Heart left ventricle (tissue), 13 donors: ENCODE measurements around the gene ADCY4.

Source experiments
- POLR2A ChIP-seq, 2 donors: fragments of 450-650 bp; IDR thresholded peaks; one replicate each; pipeline ENCODE4 v1.6.1; 2017; ENCODE audit warnings: antibody characterized with exemption in 2 of 2, mild to moderate bottlenecking in 2 of 2, moderate library complexity in 2 of 2
- TF ChIP-seq, protein P1 (sequence below), 12 donors: fragments of 200-600 bp; sonication (generic) in 4 of 12; IDR thresholded peaks; one replicate each; pipeline versions ENCODE4 v1.5.0 to v1.8.0; 2018 to 2022; ENCODE audit warnings: antibody characterized with exemption in 12 of 12, mild to moderate bottlenecking in 5 of 12
- donor health status: ischemic (EF 13 %, LVEDD 7.1; RV severe dilation, severe dysfunction).
- donor health status: DM: no; HTN: yes; CAD: no.
- donor health status: DM: no; HTN: no; CAD: no.
- donor health status: ischemic (EF 25% LVEDD 6.9; RV normal size, moderate dysfunction).
- donor health status: ischemic (EF 25% LVEDD 5.7; RV mildly dilated, moderate dysfunction).
- donor health status: ischemic (EF 35%, LVEDD 5.7; RV mildly dilated, moderate dysfunction).
- donor health status: nonischemic (EF 11% LVEDD 7.7; RV severe dilation, severe dysfunction).
- donor health status: DM: yes; HTN: yes; CAD: no.
- donor health status: PGD.
- donor health status: ischemic (EF 29% LVEDD 5.4; RV normal size, mild dysfunction).
- donor health status: nonischemic (EF 23%, LVEDD 6.1; RV moderate dilation, normal function).

- TF ChIP-seq, protein P1, sequence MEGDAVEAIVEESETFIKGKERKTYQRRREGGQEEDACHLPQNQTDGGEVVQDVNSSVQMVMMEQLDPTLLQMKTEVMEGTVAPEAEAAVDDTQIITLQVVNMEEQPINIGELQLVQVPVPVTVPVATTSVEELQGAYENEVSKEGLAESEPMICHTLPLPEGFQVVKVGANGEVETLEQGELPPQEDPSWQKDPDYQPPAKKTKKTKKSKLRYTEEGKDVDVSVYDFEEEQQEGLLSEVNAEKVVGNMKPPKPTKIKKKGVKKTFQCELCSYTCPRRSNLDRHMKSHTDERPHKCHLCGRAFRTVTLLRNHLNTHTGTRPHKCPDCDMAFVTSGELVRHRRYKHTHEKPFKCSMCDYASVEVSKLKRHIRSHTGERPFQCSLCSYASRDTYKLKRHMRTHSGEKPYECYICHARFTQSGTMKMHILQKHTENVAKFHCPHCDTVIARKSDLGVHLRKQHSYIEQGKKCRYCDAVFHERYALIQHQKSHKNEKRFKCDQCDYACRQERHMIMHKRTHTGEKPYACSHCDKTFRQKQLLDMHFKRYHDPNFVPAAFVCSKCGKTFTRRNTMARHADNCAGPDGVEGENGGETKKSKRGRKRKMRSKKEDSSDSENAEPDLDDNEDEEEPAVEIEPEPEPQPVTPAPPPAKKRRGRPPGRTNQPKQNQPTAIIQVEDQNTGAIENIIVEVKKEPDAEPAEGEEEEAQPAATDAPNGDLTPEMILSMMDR (IDR thresholded peaks at IDR 0.05): no peak
- TF ChIP-seq POLR2A (IDR thresholded peaks at IDR 0.05): no peak
These were observed 5.7 kb upstream of the ADCY4 start for GRCh38 chr14:24340606-24341005.
